PC-3 (cell line): ENCODE measurements around the gene SEC14L6. TPM values are rescaled to one million over a fixed set of nuclear protein-coding genes. Genes with fewer than 3 reads are reported as not detected.
A peak's percentile ranks its signal among the peaks of the same experiment; 100 is the strongest.

Experiments used
- ATAC-seq: fragments of 200-7000 bp; cut with Tn5 transposase; 2 replicates; pipeline ENCODE4 v1.9.1; 2020; ENCODE audit warnings: mild to moderate bottlenecking, moderate library complexity
- BruUV-seq: library from RNA; stranded (reverse); fragments of 400-500 nt; replicated peaks from 2 replicates; lab custom pipeline; 2021; lab: Mats Ljungman, UMichigan
- CTCF ChIA-PET: fragments of 300-600 bp; sonication (Branson Sonifier 250); formaldehyde crosslinking; loops from one replicate; lab custom pipeline; 2022; ENCODE audit warnings: antibody characterized with exemption; lab: Charles Lee
- POLR2A ChIA-PET: fragments of 300-600 bp; sonication (Branson Sonifier 250); formaldehyde crosslinking; loops from one replicate; lab custom pipeline; 2022; ENCODE audit warnings: antibody characterized with exemption; ENCODE audit not compliant: unreplicated experiment; lab: Charles Lee
- DNase-seq: peaks from one replicate; pipeline ENCODE4 v3.0.0-alpha.2; 2015
- H2AFZ ChIP-seq: fragments of 300-600 bp; sonication (generic); 2 replicates; pipeline ENCODE4 v1.6.0; 2016; ENCODE audit warnings: antibody characterized with exemption, low read length
- H3F3A ChIP-seq: fragments of 300-600 bp; sonication (generic); one replicate; pipeline ENCODE4 v1.6.0; 2017; ENCODE audit warnings: antibody characterized with exemption, low read length, control low read depth, mild to moderate bottlenecking; ENCODE audit not compliant: unreplicated experiment
- H3K27ac ChIP-seq: fragments of 300-600 bp; sonication (generic); 2 replicates; pipeline ENCODE4 v1.5.1; 2016; ENCODE audit warnings: mild to moderate bottlenecking, low read length
- H3K27me3 ChIP-seq: fragments of 300-600 bp; sonication (generic); 2 replicates; pipeline ENCODE4 v1.6.1; 2016; ENCODE audit warnings: low read length, mixed read lengths
- H3K36me3 ChIP-seq: fragments of 300-600 bp; sonication (generic); 2 replicates; pipeline ENCODE4 v1.6.1; 2016; ENCODE audit warnings: low read depth, mixed run types, low read length, mixed read lengths
- H3K4me1 ChIP-seq: fragments of 300-600 bp; sonication (generic); 2 replicates; pipeline ENCODE4 v1.5.1; 2016; ENCODE audit warnings: low read length; ENCODE audit not compliant: insufficient read depth
- H3K4me2 ChIP-seq: fragments of 300-600 bp; sonication (generic); 2 replicates; pipeline ENCODE4 v1.6.0; 2016; ENCODE audit warnings: low read length
- H3K4me3 ChIP-seq: fragments of 300-600 bp; sonication (generic); 2 replicates; pipeline ENCODE4 v1.5.1; 2016; ENCODE audit warnings: mild to moderate bottlenecking, low read length, mixed read lengths
- H3K79me2 ChIP-seq: fragments of 300-600 bp; sonication (generic); 2 replicates; pipeline ENCODE4 v1.6.1; 2017; ENCODE audit warnings: low read length, mixed read lengths
- H3K9ac ChIP-seq: fragments of 300-600 bp; sonication (generic); 2 replicates; pipeline ENCODE4 v1.6.0; 2016; ENCODE audit warnings: mild to moderate bottlenecking, low read length
- H3K9me2 ChIP-seq: fragments of 300-600 bp; sonication (generic); replicated peaks from 2 replicates; pipeline ENCODE4 v1.6.1; 2016; ENCODE audit warnings: mixed run types, low read length, mixed read lengths
- H3K9me3 ChIP-seq: fragments of 300-600 bp; sonication (generic); 2 replicates; pipeline ENCODE4 v1.6.1; 2016; ENCODE audit warnings: low read length, mixed read lengths
- H4K20me1 ChIP-seq: fragments of 300-600 bp; sonication (generic); 2 replicates; pipeline ENCODE4 v1.6.1; 2016; ENCODE audit warnings: low read length, mixed read lengths
- CTCF ChIP-seq: fragments of 300-600 bp; sonication (generic); conservative IDR thresholded peaks from 2 replicates; pipeline ENCODE4 v1.5.1; 2017; ENCODE audit warnings: antibody characterized with exemption, low read depth, mild to moderate bottlenecking, low read length
- EZH2 ChIP-seq: fragments of 300-600 bp; sonication (generic); IDR thresholded peaks from one replicate; pipeline ENCODE4 v1.6.1; 2017; ENCODE audit warnings: antibody characterized with exemption, mild to moderate bottlenecking, low read length; ENCODE audit not compliant: unreplicated experiment
- EZH2phosphoT487 ChIP-seq: fragments of 300-600 bp; sonication (generic); IDR thresholded peaks from 2 replicates; pipeline ENCODE4 v1.6.1; 2018; ENCODE audit warnings: mild to moderate bottlenecking, antibody characterized with exemption, low read length, borderline replicate concordance
- intact Hi-C: fragments of 100-400 bp; cut with micrococcal nuclease; formaldehyde crosslinking; loops from 2 replicates; pipeline ENCODE4 v1.9.0; 2023
- total RNA-seq: library from RNA; depleted of rRNA; stranded (reverse); fragments of >200 nt; gene quantifications from 2 replicates; pipeline ENCODE4 v1.2.3, GENCODE V29; 2014

The SEC14L6 gene
- total RNA-seq, 1 experiment from 2014 or later = not detected

GRCh38 chr22:30574095-30574981 is 27.8 kb upstream of the SEC14L6 start, which contains the start of gene GAL3ST1:
GAL3ST1 (minus strand) TSS chr22:30574665; CDS start chr22:30557392, 17,273 bp downstream.
- 0 out of 2 replicates have a peak, but pooled peaks have one; percentile 9 for ATAC-seq
- ChIA-PET POLR2A (no interaction called here), CTCF (no interaction called here)

GRCh38 chr22:30573594-30574094 is 27.1 kb upstream of the SEC14L6 start:
- Histone ChIP-seq H3K9me2 (no peaks in the 10 kb centered on the region), H3K9me3 (no peaks in the 10 kb centered on the region), H3K27ac (no peak overlapping the region), H2AFZ (no peak overlapping the region), H3K79me2 (no peaks in the 10 kb centered on the region), H3K4me2 (no peak overlapping the region), H3K4me3 (no peak overlapping the region), H3K36me3 (peaks cover 5% of the 10 kb centered on the region; the same call in 1 of the 2 replicates), H3F3A (no peaks in the 10 kb centered on the region), H4K20me1 (no peaks in the 10 kb centered on the region), H3K4me1 (no peaks in the 10 kb centered on the region), H3K9ac (no peak overlapping the region), H3K27me3 (no peaks in the 10 kb centered on the region)
- DNase-seq (peak; percentile 15), ATAC-seq (peak; percentile 77)
- intact Hi-C loops = no loop called here
- ChIA-PET CTCF (no interaction called here), POLR2A (no interaction called here)
- TF ChIP-seq EZH2 (no peak), EZH2phosphoT487 (no peak), CTCF (no peak)
- BruUV-seq = no TSS peak

More at GRCh38 chr22:30574095-30574981, 27.8 kb upstream of the SEC14L6 start, which contains the start of gene GAL3ST1:
- no peak for TF ChIP-seq CTCF
- no peak for TF ChIP-seq EZH2
- no peak for TF ChIP-seq EZH2phosphoT487
- H3K27ac ChIP-seq = no peak within 1 kb of the TSS
- H3K4me1 ChIP-seq = no peaks in the 10 kb centered on the region
- no peak within 1 kb of the TSS for H3K4me3 ChIP-seq
- intact Hi-C loops = no loop called here
- H2AFZ ChIP-seq = no peak within 1 kb of the TSS
- H4K20me1 ChIP-seq = no peaks in the 10 kb centered on the region
- no peak for DNase-seq
- no peak within 1 kb of the TSS for H3K4me2 ChIP-seq
- peaks cover 8% of the 10 kb centered on the region for H3K36me3 ChIP-seq
- H3K9me2 ChIP-seq = no peaks in the 10 kb centered on the region
- no peak within 1 kb of the TSS for H3K9ac ChIP-seq
- H3K27me3 ChIP-seq = no peaks in the 10 kb centered on the region
- no peaks in the 10 kb centered on the region for H3F3A ChIP-seq
- no TSS peak for BruUV-seq
- H3K9me3 ChIP-seq = no peaks in the 10 kb centered on the region
- H3K79me2 ChIP-seq = no peaks in the 10 kb centered on the region
